HEK293 (cell line): ENCODE results near the gene C17orf67.

Experiments
- HOXA7 ChIP-seq: sonication (generic); formaldehyde crosslinking; IDR thresholded peaks from 2 replicates; pipeline ENCODE4 v1.8.1; 2022; ENCODE audit warnings: missing genetic modification reagents, borderline replicate concordance
- KLF16 ChIP-seq: fragments of 450-650 bp; formaldehyde crosslinking; IDR thresholded peaks from 2 replicates; pipeline ENCODE4 v1.5.1; 2017; ENCODE audit warnings: missing biosample characterization, missing genetic modification characterization
- MEIS1 ChIP-seq: sonication (generic); formaldehyde crosslinking; IDR thresholded peaks from 2 replicates; pipeline ENCODE4 v1.8.1; 2022; ENCODE audit warnings: missing genetic modification reagents, mild to moderate bottlenecking, borderline replicate concordance
- MYNN ChIP-seq: fragments of 450-650 bp; formaldehyde crosslinking; IDR thresholded peaks from 2 replicates; pipeline ENCODE4 v1.5.1; 2016; ENCODE audit warnings: missing biosample characterization, missing genetic modification characterization, borderline replicate concordance
- PRDM10 ChIP-seq: fragments of 450-650 bp; formaldehyde crosslinking; IDR thresholded peaks from 2 replicates; pipeline ENCODE4 v1.5.1; 2016; ENCODE audit warnings: missing biosample characterization, missing genetic modification characterization
- SCRT2 ChIP-seq: fragments of 450-650 bp; formaldehyde crosslinking; IDR thresholded peaks from 2 replicates; pipeline ENCODE4 v1.5.1; 2016; ENCODE audit warnings: missing biosample characterization, missing genetic modification characterization
- TSHZ1 ChIP-seq: fragments of 450-650 bp; formaldehyde crosslinking; IDR thresholded peaks from 2 replicates; pipeline ENCODE4 v1.5.1; 2016; ENCODE audit warnings: missing biosample characterization, missing genetic modification characterization, borderline replicate concordance
- ZFHX2 ChIP-seq: fragments of 450-650 bp; formaldehyde crosslinking; conservative IDR thresholded peaks from 2 replicates; pipeline ENCODE4 v1.5.1; 2016; ENCODE audit warnings: missing biosample characterization, missing genetic modification characterization
- ZNF114 ChIP-seq: fragments of 450-650 bp; formaldehyde crosslinking; IDR thresholded peaks from 2 replicates; pipeline ENCODE4 v1.5.0; 2017; ENCODE audit warnings: missing biosample characterization, missing genetic modification characterization
- ZNF2 ChIP-seq: fragments of 450-650 bp; formaldehyde crosslinking; IDR thresholded peaks from 2 replicates; pipeline ENCODE4 v1.5.1; 2016; ENCODE audit warnings: missing biosample characterization, missing genetic modification characterization
- ZNF202 ChIP-seq: fragments of 450-650 bp; formaldehyde crosslinking; IDR thresholded peaks from 2 replicates; pipeline ENCODE4 v1.5.1; 2016; ENCODE audit warnings: missing biosample characterization, missing genetic modification characterization, borderline replicate concordance
- ZNF23 ChIP-seq: fragments of 450-650 bp; formaldehyde crosslinking; IDR thresholded peaks from 2 replicates; pipeline ENCODE4 v1.5.1; 2016; ENCODE audit warnings: missing biosample characterization, missing genetic modification characterization, borderline replicate concordance
- ZNF391 ChIP-seq: fragments of 450-650 bp; formaldehyde crosslinking; IDR thresholded peaks from 2 replicates; pipeline ENCODE4 v1.5.1; 2016; ENCODE audit warnings: low read depth, missing biosample characterization, missing genetic modification characterization, borderline replicate concordance
- ZNF48 ChIP-seq: fragments of 450-650 bp; formaldehyde crosslinking; IDR thresholded peaks from 2 replicates; pipeline ENCODE4 v1.5.1; 2016; ENCODE audit warnings: missing biosample characterization, missing genetic modification characterization
- ZNF544 ChIP-seq: fragments of 450-650 bp; formaldehyde crosslinking; IDR thresholded peaks from 2 replicates; pipeline ENCODE4 v1.5.0; 2017; ENCODE audit warnings: missing biosample characterization, missing genetic modification characterization
- ZNF596 ChIP-seq: fragments of 450-650 bp; IDR thresholded peaks from 2 replicates; pipeline ENCODE4 v1.5.0; 2018; ENCODE audit warnings: missing biosample characterization, mild to moderate bottlenecking, missing genetic modification characterization, moderate library complexity
- ZNF600 ChIP-seq: fragments of 450-650 bp; formaldehyde crosslinking; IDR thresholded peaks from 2 replicates; pipeline ENCODE4 v1.5.1; 2016; ENCODE audit warnings: missing biosample characterization, missing genetic modification characterization
- ZNF624 ChIP-seq: fragments of 450-650 bp; formaldehyde crosslinking; IDR thresholded peaks from 2 replicates; pipeline ENCODE4 v1.5.1; 2017; ENCODE audit warnings: missing biosample characterization, missing genetic modification characterization
- ZNF639 ChIP-seq: fragments of 450-650 bp; formaldehyde crosslinking; IDR thresholded peaks from 2 replicates; pipeline ENCODE4 v1.5.1; 2016; ENCODE audit warnings: missing biosample characterization, missing genetic modification characterization
- ZNF645 ChIP-seq: fragments of 450-650 bp; formaldehyde crosslinking; IDR thresholded peaks from 2 replicates; pipeline ENCODE4; 2016; ENCODE audit warnings: missing biosample characterization, missing genetic modification characterization
- ZNF747 ChIP-seq: fragments of 450-650 bp; formaldehyde crosslinking; IDR thresholded peaks from 2 replicates; pipeline ENCODE4 v1.5.1; 2016; ENCODE audit warnings: missing biosample characterization, missing genetic modification characterization
- ZSCAN16 ChIP-seq: fragments of 450-650 bp; formaldehyde crosslinking; IDR thresholded peaks from 2 replicates; pipeline ENCODE4 v1.5.1; 2016; ENCODE audit warnings: missing biosample characterization, missing genetic modification characterization
- TF ChIP-seq, protein P1 (sequence below): fragments of 450-650 bp; formaldehyde crosslinking; optimal IDR thresholded peaks from 2 replicates; pipeline ENCODE3; 2016; ENCODE audit warnings: missing biosample characterization, mild to moderate bottlenecking, missing genetic modification characterization
- TF ChIP-seq, protein P2 (sequence below): fragments of 450-650 bp; formaldehyde crosslinking; IDR thresholded peaks from 2 replicates; pipeline ENCODE4 v1.5.1; 2016; ENCODE audit warnings: missing biosample characterization, missing genetic modification characterization
- TF ChIP-seq, protein P3 (sequence below): fragments of 450-650 bp; formaldehyde crosslinking; IDR thresholded peaks from 2 replicates; pipeline ENCODE4 v1.5.1; 2016; ENCODE audit warnings: missing biosample characterization, missing genetic modification characterization

C17orf67 gene

GRCh38 chr17:56834380-56835263 is 902 bp upstream of the C17orf67 start (continued):
- TF ChIP-seq, protein P1, sequence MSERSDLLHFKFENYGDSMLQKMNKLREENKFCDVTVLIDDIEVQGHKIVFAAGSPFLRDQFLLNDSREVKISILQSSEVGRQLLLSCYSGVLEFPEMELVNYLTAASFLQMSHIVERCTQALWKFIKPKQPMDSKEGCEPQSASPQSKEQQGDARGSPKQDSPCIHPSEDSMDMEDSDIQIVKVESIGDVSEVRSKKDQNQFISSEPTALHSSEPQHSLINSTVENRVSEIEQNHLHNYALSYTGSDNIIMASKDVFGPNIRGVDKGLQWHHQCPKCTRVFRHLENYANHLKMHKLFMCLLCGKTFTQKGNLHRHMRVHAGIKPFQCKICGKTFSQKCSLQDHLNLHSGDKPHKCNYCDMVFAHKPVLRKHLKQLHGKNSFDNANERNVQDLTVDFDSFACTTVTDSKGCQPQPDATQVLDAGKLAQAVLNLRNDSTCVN (tag by site-specific recombination), result peak; percentile 93
- TF ChIP-seq ZNF391 (tag by site-specific recombination) (no peak), ZNF202 (tag by site-specific recombination) (no peak), MEIS1 (CRISPR knock-in tag) (no peak), ZNF23 (no peak), ZNF747 (tag by site-specific recombination) (no peak), ZFHX2 (no peak), ZNF624 (no peak), ZNF2 (no peak), TSHZ1 (no peak), ZNF600 (peak; percentile 69; the same call in 1 of the 2 replicates), ZSCAN16 (tag by site-specific recombination) (no peak), KLF16 (tag by site-specific recombination) (peak; percentile 63; the same call in 1 of the 2 replicates), SCRT2 (tag by site-specific recombination) (no peak), ZNF645 (tag by site-specific recombination) (no peak), ZNF114 (no peak), ZNF639 (no peak), HOXA7 (CRISPR knock-in tag) (no peak), ZNF544 (tag by site-specific recombination) (no peak), ZNF596 (no peak), PRDM10 (tag by site-specific recombination) (peak; percentile 55), ZNF48 (tag by site-specific recombination) (no peak), MYNN (tag by site-specific recombination) (no peak)
- TF ChIP-seq, protein P2, sequence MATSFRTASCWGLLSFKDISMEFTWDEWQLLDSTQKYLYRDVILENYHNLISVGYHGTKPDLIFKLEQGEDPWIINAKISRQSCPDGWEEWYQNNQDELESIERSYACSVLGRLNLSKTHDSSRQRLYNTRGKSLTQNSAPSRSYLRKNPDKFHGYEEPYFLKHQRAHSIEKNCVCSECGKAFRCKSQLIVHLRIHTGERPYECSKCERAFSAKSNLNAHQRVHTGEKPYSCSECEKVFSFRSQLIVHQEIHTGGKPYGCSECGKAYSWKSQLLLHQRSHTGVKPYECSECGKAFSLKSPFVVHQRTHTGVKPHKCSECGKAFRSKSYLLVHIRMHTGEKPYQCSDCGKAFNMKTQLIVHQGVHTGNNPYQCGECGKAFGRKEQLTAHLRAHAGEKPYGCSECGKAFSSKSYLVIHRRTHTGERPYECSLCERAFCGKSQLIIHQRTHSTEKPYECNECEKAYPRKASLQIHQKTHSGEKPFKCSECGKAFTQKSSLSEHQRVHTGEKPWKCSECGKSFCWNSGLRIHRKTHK, result no peak
- TF ChIP-seq, protein P3, sequence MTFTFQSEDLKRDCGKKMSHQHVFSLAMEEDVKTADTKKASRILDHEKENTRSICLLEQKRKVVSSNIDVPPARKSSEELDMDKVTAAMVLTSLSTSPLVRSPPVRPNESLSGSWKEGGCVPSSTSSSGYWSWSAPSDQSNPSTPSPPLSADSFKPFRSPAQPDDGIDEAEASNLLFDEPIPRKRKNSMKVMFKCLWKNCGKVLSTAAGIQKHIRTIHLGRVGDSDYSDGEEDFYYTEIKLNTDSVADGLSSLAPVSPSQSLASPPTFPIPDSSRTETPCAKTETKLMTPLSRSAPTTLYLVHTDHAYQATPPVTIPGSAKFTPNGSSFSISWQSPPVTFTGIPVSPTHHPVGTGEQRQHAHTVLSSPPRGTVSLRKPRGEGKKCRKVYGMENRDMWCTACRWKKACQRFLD (tag by site-specific recombination), result no peak
